Prostate gland (tissue), 2 donors: ENCODE data around the gene ITPR1. TPM values are rescaled to one million over a fixed set of nuclear protein-coding genes. Genes with fewer than 3 reads are reported as not detected.

ENCODE experiments used
- DNase-seq: peaks from one replicate; pipeline ENCODE4 v3.0.0-alpha.2; 2019; ENCODE audit warnings: low spot score
- H3K27ac ChIP-seq, 2 donors: fragments of 200-600 bp; sonication (generic); 2 replicates each; pipeline ENCODE4 v1.5.1; 2017 to 2019
- H3K27me3 ChIP-seq: fragments of 200-600 bp; sonication (generic); replicated peaks from 2 replicates; pipeline ENCODE4 v1.5.1; 2019; ENCODE audit not compliant: insufficient read depth
- H3K36me3 ChIP-seq, 2 donors: fragments of 200-600 bp; sonication (generic); 1 replicate in 1 of 2; 2 replicates in 1 of 2; pipeline versions ENCODE4 v1.5.1 to v1.8.1; 2017 to 2019
- H3K4me1 ChIP-seq: fragments of 200-600 bp; sonication (generic); replicated peaks from 2 replicates; pipeline ENCODE4 v1.5.1; 2019
- H3K4me3 ChIP-seq, 2 donors: fragments of 200-600 bp; sonication (generic); 2 replicates each; pipeline ENCODE4 v1.5.1; 2017 to 2019
- H3K9me3 ChIP-seq: fragments of 200-600 bp; sonication (generic); 2 replicates; pipeline ENCODE4 v1.5.1; 2017
- CTCF ChIP-seq, 4 experiments: fragments of 200-600 bp in 2 of 4; fragments of 450-650 bp in 2 of 4; sonication (generic) in 2 of 4; IDR thresholded peaks; 1 replicate in 3 of 4; 2 replicates in 1 of 4; pipeline ENCODE4 v1.5.1; 2016 to 2019; ENCODE audit warnings: antibody characterized with exemption in 4 of 4, mild to moderate bottlenecking in 2 of 4, moderate library complexity in 2 of 4
- POLR2A ChIP-seq: fragments of 450-650 bp; IDR thresholded peaks from one replicate; pipeline ENCODE4 v1.6.1; 2016; ENCODE audit warnings: antibody characterized with exemption, mild to moderate bottlenecking
- POLR2AphosphoS5 ChIP-seq: sonication (generic); formaldehyde crosslinking; IDR thresholded peaks from one replicate; pipeline ENCODE4 v1.6.1; 2017; ENCODE audit warnings: antibody characterized with exemption
- WGBS: methylation state at CpG from one replicate; pipeline ENCODE4 v1.1.5; 2018; 5-methylcytosine and 5-hydroxymethylcytosine counted together
- intact Hi-C: fragments of 100-400 bp; cut with DNase I; formaldehyde crosslinking; loops from one replicate; pipeline ENCODE4 v1.14.2; 2022
- total RNA-seq, 2 donors: library from RNA; depleted of rRNA; stranded (reverse); fragments of >200 nt; gene quantifications; one replicate each; pipeline ENCODE4 v1.1.0, GENCODE V29; 2016

The ITPR1 gene
- total RNA-seq, 2 donors from 2014 or later = 80.0 to 126 TPM

GRCh38 chr3:4549896-4550295 lies 56.7 kb downstream of the ITPR1 start:
- H3K4me3 ChIP-seq = no peak overlapping the region
- DNase-seq = no peak
- H3K4me1 ChIP-seq = no peaks in the 10 kb centered on the region
- WGBS = 78% methylated on average over 4 of the region's 4 CpGs
- H3K27me3 ChIP-seq = no peaks in the 10 kb centered on the region
- H3K36me3 ChIP-seq = no peaks in the 10 kb centered on the region
- intact Hi-C loops = no loop called here
- TF ChIP-seq POLR2AphosphoS5 (no peak), CTCF (IDR thresholded peaks at IDR 0.05) (no peak), POLR2A (no peak)
- no peaks in the 10 kb centered on the region for H3K9me3 ChIP-seq
- no peak overlapping the region for H3K27ac ChIP-seq

- no peaks in the 10 kb centered on the region for H3K27me3 ChIP-seq
- DNase-seq = no peak
- no peaks in the 10 kb centered on the region for H3K9me3 ChIP-seq
- H3K36me3 ChIP-seq = no peaks in the 10 kb centered on the region
- no peak overlapping the region for H3K4me3 ChIP-seq
- no peaks in the 10 kb centered on the region for H3K4me1 ChIP-seq
- H3K27ac ChIP-seq = no peak overlapping the region
- 61% methylated on average over 5 of the region's 5 CpGs for WGBS
- intact Hi-C loops = no loop called here
- TF ChIP-seq POLR2AphosphoS5 = no peak
- TF ChIP-seq CTCF (IDR thresholded peaks at IDR 0.05) = no peak
- TF ChIP-seq POLR2A = no peak
Measured at GRCh38 chr3:4551051-4551711, 58.0 kb downstream of the ITPR1 start.

- no peaks in the 10 kb centered on the region for H3K9me3 ChIP-seq
- H3K4me3 ChIP-seq = no peak overlapping the region
- H3K36me3 ChIP-seq = no peaks in the 10 kb centered on the region
- no peak overlapping the region for H3K27ac ChIP-seq
- WGBS = 62% methylated on average over 4 of the region's 4 CpGs
- TF ChIP-seq POLR2AphosphoS5 (no peak), CTCF (IDR thresholded peaks at IDR 0.05) (no peak), POLR2A (no peak)
- no peaks in the 10 kb centered on the region for H3K27me3 ChIP-seq
- no peak for DNase-seq
- H3K4me1 ChIP-seq = no peaks in the 10 kb centered on the region
- intact Hi-C loops = no loop called here
Measured at GRCh38 chr3:4551794-4552442, 58.8 kb downstream of the ITPR1 start.

- H3K27ac ChIP-seq = no peak overlapping the region
Measured at GRCh38 chr3:4552811-4553210, 59.7 kb downstream of the ITPR1 start.

More at GRCh38 chr3:4552811-4553210, 59.7 kb downstream of the ITPR1 start:
- Histone ChIP-seq H3K27me3 (no peaks in the 10 kb centered on the region), H3K36me3 (no peaks in the 10 kb centered on the region), H3K4me3 (no peak overlapping the region), H3K9me3 (no peaks in the 10 kb centered on the region), H3K4me1 (no peaks in the 10 kb centered on the region)
- no peak for DNase-seq
- TF ChIP-seq CTCF (IDR thresholded peaks at IDR 0.05) = no peak
- no peak for TF ChIP-seq POLR2A
- TF ChIP-seq POLR2AphosphoS5 = no peak
- 75% methylated on average over 4 of the region's 4 CpGs for WGBS
- intact Hi-C loops = no loop called here
